ENCODE measurements around the gene POGZ.
A peak's percentile ranks its signal among the peaks of the same experiment; 100 is the strongest.
"Not testable (repeated sequence)": the region's sequence is repeated elsewhere in the genome, so short reads cannot be mapped to it uniquely, and the experiment has no call there.

Gene POGZ

GRCh38 chr1:151474745-151475144, 15.5 kb upstream of the POGZ start:
- DNase-seq, result no peak

- DNase-seq, result peak; percentile 48
Observed at GRCh38 chr1:151472856-151473731, 13.8 kb upstream of the POGZ start.

- no peak for DNase-seq
Observed at GRCh38 chr1:151465026-151465425, 5.7 kb upstream of the POGZ start.

GRCh38 chr1:151461694-151462093, 2.4 kb upstream of the POGZ start:
- no peak for DNase-seq

GRCh38 chr1:151458802-151459330, 428 bp downstream of the POGZ start:
- peak; percentile 69 for DNase-seq

- DNase-seq, result peak; percentile 74
Observed at GRCh38 chr1:151457911-151458801, 1.1 kb downstream of the POGZ start.

GRCh38 chr1:151455966-151456365, 3.3 kb downstream of the POGZ start:
- no peak for DNase-seq

- DNase-seq, result no peak
Observed at GRCh38 chr1:151455231-151455630, 4.1 kb downstream of the POGZ start.

- DNase-seq, result no peak
Observed at GRCh38 chr1:151447696-151448095, 11.6 kb downstream of the POGZ start.

- DNase-seq, result no peak
Observed at GRCh38 chr1:151444783-151445177, 14.5 kb downstream of the POGZ start.

GRCh38 chr1:151443846-151444782, 15.2 kb downstream of the POGZ start:
- peak; percentile 84 for DNase-seq

GRCh38 chr1:151437396-151437795, 21.9 kb downstream of the POGZ start:
- not testable (repeated sequence) for DNase-seq

- DNase-seq, result no peak
Observed at GRCh38 chr1:151436985-151437384, 22.3 kb downstream of the POGZ start.

GRCh38 chr1:151435174-151435573, 24.1 kb downstream of the POGZ start:
- DNase-seq, result no peak

- DNase-seq, result not testable (repeated sequence)
Observed at GRCh38 chr1:151433827-151434226, 25.5 kb downstream of the POGZ start.

GRCh38 chr1:151428068-151428467, 31.2 kb downstream of the POGZ start:
- DNase-seq, result no peak

- DNase-seq, result no peak
Observed at GRCh38 chr1:151425103-151425502, 34.2 kb downstream of the POGZ start.

- no peak for DNase-seq
Observed at GRCh38 chr1:151419819-151420218, 39.5 kb downstream of the POGZ start.

GRCh38 chr1:151418081-151418480, 41.2 kb downstream of the POGZ start:
- DNase-seq, result no peak

- no peak for DNase-seq
Observed at GRCh38 chr1:151416231-151416630, 43.1 kb downstream of the POGZ start.

- no peak for DNase-seq
Observed at GRCh38 chr1:151411884-151412283, 47.4 kb downstream of the POGZ start.

GRCh38 chr1:151408891-151409290, 50.4 kb downstream of the POGZ start:
- no peak for DNase-seq

Data from CD4-positive, alpha-beta T cell treated with Interleukin-10 for 1 hour (primary cell).